ENCODE results near the gene UNC5B. TPM values are rescaled to one million over a fixed set of nuclear protein-coding genes. Genes with fewer than 3 reads are reported as not detected.

The UNC5B gene
- total RNA-seq, 2 donors from 2014 or later, result not detected

DNA sequence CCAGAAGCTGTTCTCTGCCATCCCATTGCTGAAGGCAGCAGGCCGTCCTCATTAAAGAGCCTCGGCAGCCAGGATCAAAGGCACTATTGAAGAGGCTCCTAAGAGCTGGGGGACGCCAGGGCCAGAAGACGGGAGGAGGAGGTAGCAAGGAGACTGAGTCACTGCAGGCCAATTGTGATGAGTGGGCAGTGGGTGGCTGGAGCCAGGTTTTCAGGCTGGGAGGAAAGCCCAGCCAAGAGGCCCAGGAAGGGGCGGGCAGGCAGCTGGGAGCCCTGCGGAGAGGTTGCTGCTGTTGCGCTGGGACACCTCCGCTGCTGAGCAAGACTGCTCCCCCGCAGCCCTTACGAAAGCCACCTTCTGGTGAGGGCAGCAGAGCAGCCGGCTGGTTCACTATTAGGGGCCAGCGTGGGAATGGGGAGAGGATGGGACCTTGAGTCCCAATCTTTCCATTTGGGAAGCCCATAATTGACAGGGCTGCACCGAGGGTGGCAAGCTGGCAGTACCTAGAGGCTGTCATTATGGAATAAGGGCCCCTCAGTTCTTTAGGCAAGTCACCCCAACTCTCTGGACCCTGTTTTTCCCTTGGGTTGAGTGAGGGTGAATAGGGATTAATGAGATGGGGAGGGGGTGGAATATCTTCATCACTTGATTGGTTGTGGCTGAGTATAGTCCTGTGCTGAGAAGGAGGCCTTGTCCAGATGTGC, 48.4 kb downstream of the UNC5B start:
- no peaks in the 10 kb centered on the region for H3K9me3 ChIP-seq (ENCODE audit: control insufficient read depth, low read length, poor library complexity, severe bottlenecking)
- Mint-ChIP-seq H3K4me1 (no peaks in the 10 kb centered on the region), H3K4me3 (no peak overlapping the region), H3K27me3 (peaks cover 34% of the 10 kb centered on the region), H3K36me3 (ENCODE audit: low read depth) (no peaks in the 10 kb centered on the region), H3K27ac (no peak overlapping the region)
- ATAC-seq, result no peak
- DNase-seq, result no peak

DNA sequence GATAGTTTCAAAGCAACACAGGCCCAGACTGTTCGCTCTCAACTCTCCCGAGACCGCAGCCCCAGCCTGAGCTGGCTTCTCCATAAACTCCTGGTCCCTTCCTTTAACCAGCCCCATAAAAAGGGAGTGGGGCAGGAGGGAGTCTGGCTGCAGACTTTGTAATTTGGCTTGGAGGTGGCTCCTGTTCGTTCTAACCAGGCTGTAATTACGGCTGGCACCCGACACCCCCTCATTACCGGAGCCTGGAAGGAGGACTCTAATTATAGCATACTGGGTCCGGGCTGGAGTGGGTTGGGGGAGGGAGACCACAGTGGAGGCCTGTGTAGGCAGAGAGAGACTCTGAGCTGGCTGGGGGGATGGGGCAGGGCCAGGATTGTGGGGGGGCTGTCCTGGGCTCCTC, 49.7 kb downstream of the UNC5B start:
- H3K4me1 Mint-ChIP-seq, result no peaks in the 10 kb centered on the region
- no peaks in the 10 kb centered on the region for H3K9me3 ChIP-seq (ENCODE audit: control insufficient read depth, low read length, poor library complexity, severe bottlenecking)
- no peaks in the 10 kb centered on the region for H3K36me3 Mint-ChIP-seq (ENCODE audit: low read depth)
- no peak overlapping the region for H3K27ac Mint-ChIP-seq
- DNase-seq (no peak), ATAC-seq (no peak)
- H3K27me3 Mint-ChIP-seq, result peaks cover 21% of the 10 kb centered on the region
- H3K4me3 Mint-ChIP-seq, result no peak overlapping the region

DNA sequence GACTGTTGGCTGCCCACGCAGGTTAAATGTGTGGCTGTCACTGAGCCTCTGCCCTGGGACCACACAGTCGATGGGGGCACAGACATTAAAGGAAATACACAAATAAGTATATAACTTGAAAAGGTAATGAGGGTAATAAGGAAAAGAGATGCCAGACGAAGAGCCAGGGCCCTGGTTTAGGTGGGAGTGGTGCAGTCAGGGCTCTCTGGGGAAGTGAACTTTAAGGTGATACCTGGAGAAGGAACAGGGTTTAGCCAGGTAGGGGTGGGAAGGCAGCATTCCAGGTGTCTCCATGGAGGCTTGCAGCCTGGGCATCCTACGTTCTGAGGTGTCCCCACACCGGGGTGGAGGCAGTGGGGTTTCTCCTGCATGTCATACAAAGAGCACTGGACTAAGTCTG, 50.4 kb downstream of the UNC5B start:
- Mint-ChIP-seq H3K4me3 (no peak overlapping the region), H3K27ac (no peak overlapping the region), H3K36me3 (ENCODE audit: low read depth) (no peaks in the 10 kb centered on the region), H3K4me1 (no peaks in the 10 kb centered on the region), H3K27me3 (peaks cover 14% of the 10 kb centered on the region)
- DNase-seq, result no peak
- H3K9me3 ChIP-seq (ENCODE audit: control insufficient read depth, low read length, poor library complexity, severe bottlenecking), result no peaks in the 10 kb centered on the region
- no peak for ATAC-seq

DNA sequence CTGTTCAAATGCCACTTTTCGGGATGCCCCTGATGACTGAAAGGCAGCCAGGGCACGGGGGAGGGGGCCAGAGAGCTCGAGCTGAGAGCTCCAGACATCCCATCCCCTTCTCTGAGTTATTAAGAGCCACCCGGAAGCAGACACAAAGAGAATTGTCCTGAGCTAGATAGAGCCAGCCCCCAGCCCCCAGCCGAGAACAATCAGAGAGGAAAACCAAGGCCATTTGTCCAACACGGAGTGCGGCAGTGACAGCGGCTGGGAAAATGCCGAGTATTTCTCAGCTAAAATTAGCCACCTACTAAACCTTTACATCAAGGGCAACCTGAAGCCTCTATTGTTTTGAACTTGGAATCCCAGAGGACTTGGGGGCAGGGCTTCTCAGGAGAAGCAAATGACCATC, 51.0 kb downstream of the UNC5B start:
- ATAC-seq (no peak), DNase-seq (no peak)
- Mint-ChIP-seq H3K27me3 (peaks cover 12% of the 10 kb centered on the region), H3K36me3 (ENCODE audit: low read depth) (no peaks in the 10 kb centered on the region), H3K27ac (no peak overlapping the region), H3K4me1 (peaks cover 2% of the 10 kb centered on the region), H3K4me3 (no peak overlapping the region)
- H3K9me3 ChIP-seq (ENCODE audit: control insufficient read depth, low read length, poor library complexity, severe bottlenecking), result no peaks in the 10 kb centered on the region

DNA sequence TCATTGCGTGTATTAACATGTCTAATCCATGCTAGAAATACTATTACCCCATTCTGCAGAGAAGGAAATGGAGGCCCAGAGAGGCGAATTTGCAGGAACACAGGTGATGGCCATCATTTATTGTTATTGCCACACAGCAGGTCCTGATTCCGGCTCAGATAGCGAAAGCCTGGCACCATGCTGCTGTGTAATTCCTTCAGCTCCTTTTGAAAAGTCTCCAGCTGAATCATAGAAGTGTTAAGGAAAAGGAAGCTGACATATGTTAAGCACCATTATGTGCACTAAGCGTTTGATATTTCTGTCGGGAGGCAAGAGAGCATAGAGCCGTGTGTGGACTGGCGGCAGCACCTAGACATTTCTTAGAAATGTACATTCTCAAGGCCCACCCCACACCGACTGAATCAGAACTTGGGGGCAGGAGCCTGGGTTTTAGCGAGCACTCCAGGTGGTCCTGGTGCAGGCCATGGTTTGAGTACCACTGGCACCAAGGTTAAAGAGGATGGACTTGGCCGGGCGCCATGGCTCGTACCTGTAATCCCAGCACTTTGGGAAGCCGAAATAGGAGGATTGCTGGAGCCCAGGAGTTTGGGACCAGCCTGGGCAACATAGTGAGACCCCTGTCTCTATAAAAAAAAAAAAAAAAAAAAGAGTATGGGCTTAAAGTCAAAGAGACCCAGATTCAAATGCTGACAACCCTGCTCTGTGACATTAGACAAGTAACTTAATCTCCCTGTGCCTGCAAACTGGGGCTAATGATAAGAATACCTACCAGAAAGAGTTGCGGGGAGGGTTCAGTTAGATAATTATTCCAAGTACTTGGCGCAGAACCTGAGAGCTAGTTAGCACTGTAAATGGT, 52.2 kb downstream of the UNC5B start:
- ATAC-seq, result no peak
- peaks cover 9% of the 10 kb centered on the region for H3K27me3 Mint-ChIP-seq

DNA sequence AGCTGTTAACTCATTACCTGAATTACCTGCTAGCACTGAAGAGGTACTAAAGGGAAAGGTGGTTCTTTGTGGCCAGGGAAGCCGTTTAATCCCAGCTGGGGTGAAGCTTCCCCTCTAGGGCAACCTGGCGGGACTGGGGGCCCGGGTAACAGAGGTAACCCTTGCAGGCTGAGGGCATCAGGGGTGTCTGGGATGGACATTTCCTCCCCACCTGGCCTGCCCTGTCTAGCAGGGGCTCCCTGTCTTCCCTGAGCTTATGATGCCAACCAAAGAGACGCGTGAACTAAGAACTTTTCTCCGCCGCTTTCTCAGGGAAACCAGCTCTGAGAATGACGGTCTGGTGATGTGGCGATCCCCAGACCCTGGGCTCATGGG, 52.8 kb downstream of the UNC5B start:
- peaks cover 4% of the 10 kb centered on the region for H3K4me1 Mint-ChIP-seq

More for the DNA sequence above, 52.2 kb downstream of the UNC5B start:
- H3K9me3 ChIP-seq (ENCODE audit: control insufficient read depth, low read length, poor library complexity, severe bottlenecking), result no peaks in the 10 kb centered on the region
- Mint-ChIP-seq H3K4me1 (peaks cover 3% of the 10 kb centered on the region), H3K4me3 (no peak overlapping the region), H3K27ac (no peak overlapping the region), H3K36me3 (ENCODE audit: low read depth) (no peaks in the 10 kb centered on the region)
- no peak for DNase-seq

DNA sequence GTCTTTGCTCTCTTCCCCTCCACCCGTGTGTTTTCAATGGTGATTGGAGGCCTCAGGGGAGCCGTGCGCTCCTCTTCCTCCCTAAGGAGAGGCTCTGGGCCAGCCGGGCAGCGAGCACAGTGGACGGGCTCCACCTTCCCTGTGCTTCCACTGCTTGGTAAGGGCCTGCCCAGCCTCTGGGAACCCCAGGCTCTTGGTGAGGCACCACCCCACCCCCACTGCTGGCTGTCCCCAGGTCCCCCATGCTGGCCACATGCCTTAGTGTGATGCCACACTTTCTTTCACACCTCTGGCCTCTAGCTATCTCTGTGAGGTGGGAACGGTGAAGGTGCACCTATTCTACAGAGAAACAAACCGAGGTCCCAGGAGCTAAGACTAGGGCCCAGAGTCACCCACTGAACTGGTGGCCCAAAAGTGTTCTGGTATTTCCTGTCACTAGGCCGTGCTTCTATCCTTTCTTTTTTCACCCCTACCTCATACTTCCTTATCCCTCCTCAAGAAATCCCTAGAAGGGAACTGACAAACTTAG, 53.3 kb downstream of the UNC5B start:
- ATAC-seq (no peak), DNase-seq (no peak)
- Mint-ChIP-seq H3K36me3 (ENCODE audit: low read depth) (no peaks in the 10 kb centered on the region), H3K27me3 (peaks cover 9% of the 10 kb centered on the region), H3K4me1 (peaks cover 7% of the 10 kb centered on the region), H3K27ac (no peak overlapping the region), H3K4me3 (no peak overlapping the region)
- H3K9me3 ChIP-seq (ENCODE audit: control insufficient read depth, low read length, poor library complexity, severe bottlenecking), result no peaks in the 10 kb centered on the region

More for the DNA sequence above, 52.8 kb downstream of the UNC5B start:
- H3K27me3 Mint-ChIP-seq, result peaks cover 9% of the 10 kb centered on the region
- H3K9me3 ChIP-seq (ENCODE audit: control insufficient read depth, low read length, poor library complexity, severe bottlenecking), result no peaks in the 10 kb centered on the region
- no peak overlapping the region for H3K4me3 Mint-ChIP-seq
- no peak overlapping the region for H3K27ac Mint-ChIP-seq
- DNase-seq (no peak), ATAC-seq (no peak)
- no peaks in the 10 kb centered on the region for H3K36me3 Mint-ChIP-seq (ENCODE audit: low read depth)

DNA sequence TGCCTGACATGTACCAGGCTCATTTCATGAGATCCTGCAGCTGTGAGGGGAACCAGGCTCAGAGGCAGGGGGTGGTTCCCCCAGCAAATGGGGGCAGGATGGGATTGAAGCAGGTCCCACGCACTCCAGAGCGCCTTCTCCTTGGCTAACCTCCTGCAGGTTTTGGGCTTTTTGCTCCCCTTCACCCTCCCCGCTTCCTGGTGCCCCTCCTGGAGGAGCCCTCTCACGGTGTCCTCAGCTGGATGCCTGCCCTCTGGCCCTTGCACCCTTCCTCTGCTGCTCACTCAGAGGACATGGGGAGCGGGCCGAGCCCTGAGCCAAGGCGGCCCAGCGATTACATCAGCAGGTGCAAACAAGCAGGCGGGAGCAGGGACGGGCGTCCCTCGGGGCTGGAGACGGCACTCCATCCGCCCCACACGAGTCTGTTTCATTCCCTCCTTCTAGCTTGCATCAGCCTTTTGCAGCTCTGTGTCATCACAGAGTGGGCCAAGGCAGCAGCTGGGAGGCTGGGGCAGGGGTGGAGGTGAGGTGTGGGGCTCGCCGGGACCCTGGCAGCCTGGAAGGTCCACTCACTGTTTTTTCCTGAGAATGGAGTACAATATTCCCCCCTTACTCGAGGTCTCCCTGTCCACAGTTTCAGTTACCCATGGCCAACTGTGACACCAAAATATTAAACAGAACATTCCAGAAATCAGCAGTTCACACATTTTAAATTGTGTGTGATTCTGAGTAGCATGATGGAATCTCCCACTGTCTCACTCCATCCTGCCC, 54.0 kb downstream of the UNC5B start:
- no peak for ATAC-seq
- Mint-ChIP-seq H3K4me3 (no peak overlapping the region), H3K4me1 (peaks cover 7% of the 10 kb centered on the region), H3K36me3 (ENCODE audit: low read depth) (no peaks in the 10 kb centered on the region), H3K27ac (no peak overlapping the region), H3K27me3 (peaks cover 9% of the 10 kb centered on the region)
- no peaks in the 10 kb centered on the region for H3K9me3 ChIP-seq (ENCODE audit: control insufficient read depth, low read length, poor library complexity, severe bottlenecking)
- DNase-seq, result no peak

DNA sequence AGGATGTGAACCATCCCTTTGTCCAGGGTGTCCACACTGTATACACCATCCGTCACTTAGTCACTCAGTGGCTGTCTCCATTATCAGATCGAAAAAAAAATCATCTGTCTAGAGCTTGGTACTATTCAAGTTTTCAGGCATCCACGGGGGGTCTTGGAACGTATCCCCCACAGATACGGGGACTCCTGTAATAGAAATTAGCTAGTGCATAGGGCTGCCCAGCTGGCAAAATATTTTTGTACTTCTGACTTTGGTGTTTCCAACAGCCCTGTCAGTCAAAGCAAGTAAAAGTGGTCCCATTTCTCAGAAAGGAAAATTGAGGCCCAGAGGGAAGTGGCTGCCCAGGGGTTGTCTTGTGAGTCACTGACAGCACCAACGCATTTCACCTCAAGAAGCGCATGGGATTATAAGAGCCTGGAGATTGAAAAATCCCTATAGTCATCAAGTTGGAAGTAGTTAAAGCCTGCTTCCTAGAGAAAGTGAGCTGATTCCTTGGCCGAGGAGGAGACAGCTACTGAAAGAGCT, 54.6 kb downstream of the UNC5B start:
- no peaks in the 10 kb centered on the region for H3K9me3 ChIP-seq (ENCODE audit: control insufficient read depth, low read length, poor library complexity, severe bottlenecking)
- ATAC-seq, result no peak
- no peak overlapping the region for H3K27ac Mint-ChIP-seq
- H3K27me3 Mint-ChIP-seq, result peaks cover 9% of the 10 kb centered on the region
- H3K4me1 Mint-ChIP-seq, result peaks cover 7% of the 10 kb centered on the region
- H3K36me3 Mint-ChIP-seq (ENCODE audit: low read depth), result no peaks in the 10 kb centered on the region
- no peak overlapping the region for H3K4me3 Mint-ChIP-seq
- DNase-seq, result no peak

DNA sequence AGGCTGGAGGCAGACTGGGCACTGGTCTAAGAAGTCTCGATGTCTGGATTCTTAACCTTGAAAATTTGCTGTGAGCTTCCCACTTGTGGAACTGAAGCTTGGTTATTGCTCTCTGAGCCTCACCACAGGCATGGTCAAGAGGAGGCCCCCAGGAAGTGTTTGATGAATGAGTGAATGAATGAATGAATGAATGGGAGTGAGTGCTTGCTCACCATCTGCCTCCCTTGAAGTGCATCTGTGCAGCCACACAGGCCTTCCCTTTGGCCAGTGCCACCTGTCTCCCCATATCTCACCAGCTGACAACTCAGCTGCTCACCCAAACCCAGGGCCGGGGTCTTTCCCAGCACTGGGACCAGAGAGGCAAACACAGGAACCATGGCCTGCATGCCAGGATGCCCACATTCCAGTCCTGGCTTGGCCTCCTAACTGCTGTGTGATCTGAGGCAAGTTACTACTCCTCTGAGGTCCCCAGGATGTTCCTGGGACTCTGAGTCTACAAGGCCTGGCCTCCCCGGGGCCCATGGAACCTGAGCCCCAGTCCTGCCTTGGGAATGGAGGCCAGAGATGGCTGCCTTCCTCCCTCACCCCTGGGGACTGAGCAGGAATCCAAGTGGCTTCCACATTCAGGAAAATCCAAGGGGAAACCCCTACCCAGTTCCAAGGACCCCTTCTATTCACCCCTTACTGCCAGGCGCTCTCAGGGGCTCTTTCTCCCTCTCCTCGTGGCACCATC, 55.3 kb downstream of the UNC5B start:
- no peaks in the 10 kb centered on the region for H3K9me3 ChIP-seq (ENCODE audit: control insufficient read depth, low read length, poor library complexity, severe bottlenecking)
- Mint-ChIP-seq H3K4me1 (peaks cover 7% of the 10 kb centered on the region), H3K27ac (no peak overlapping the region), H3K4me3 (no peak overlapping the region), H3K27me3 (peaks cover 9% of the 10 kb centered on the region), H3K36me3 (ENCODE audit: low read depth) (no peaks in the 10 kb centered on the region)
- ATAC-seq, result no peak
- no peak for DNase-seq

DNA sequence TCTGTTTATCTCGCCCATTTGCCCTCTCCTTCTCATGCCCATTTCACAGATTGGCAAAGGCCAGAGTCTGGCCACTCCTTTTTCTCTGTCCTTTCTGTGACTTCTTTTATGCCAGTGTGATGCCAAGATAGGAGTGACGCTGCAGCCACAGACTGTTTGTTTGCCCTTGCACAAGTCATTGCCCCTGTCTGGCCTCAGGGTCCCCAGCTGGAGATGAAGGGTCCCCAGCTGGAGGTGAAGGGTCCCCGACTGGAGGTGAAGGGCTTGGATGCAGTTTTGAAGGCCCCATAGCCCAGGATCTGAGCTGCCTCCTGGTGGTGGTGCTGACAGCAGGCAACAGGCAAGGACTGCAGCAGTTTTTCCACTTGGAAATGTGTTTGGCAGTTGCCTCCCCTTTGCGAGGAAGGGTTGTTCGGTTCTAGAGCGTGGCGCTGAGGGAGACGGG, 55.9 kb downstream of the UNC5B start:
- no peak overlapping the region for H3K27ac Mint-ChIP-seq
- DNase-seq (no peak), ATAC-seq (no peak)
- H3K4me3 Mint-ChIP-seq, result no peak overlapping the region
- H3K36me3 Mint-ChIP-seq (ENCODE audit: low read depth), result no peaks in the 10 kb centered on the region
- H3K27me3 Mint-ChIP-seq, result peaks cover 9% of the 10 kb centered on the region
- H3K9me3 ChIP-seq (ENCODE audit: control insufficient read depth, low read length, poor library complexity, severe bottlenecking), result no peaks in the 10 kb centered on the region
- peaks cover 7% of the 10 kb centered on the region for H3K4me1 Mint-ChIP-seq

DNA sequence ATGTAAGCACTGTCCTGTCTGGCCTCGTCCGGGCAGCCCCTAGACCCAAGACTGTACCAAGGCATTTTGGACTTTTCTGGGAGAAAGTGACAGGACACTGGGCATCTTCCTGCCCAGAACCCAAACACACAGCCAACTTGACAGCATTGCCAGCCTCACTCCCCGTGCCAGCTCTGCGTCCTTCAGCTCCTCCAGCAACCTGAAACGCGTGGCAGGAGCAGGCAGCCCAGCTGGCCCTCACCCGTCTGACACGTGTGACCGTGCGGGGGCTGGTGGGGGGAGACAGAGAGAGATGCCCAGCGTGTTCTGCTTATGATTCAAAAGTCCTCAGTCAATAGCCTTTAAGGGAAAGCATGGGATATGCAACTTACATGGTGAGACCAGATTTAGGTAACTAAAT, 56.4 kb downstream of the UNC5B start:
- no peaks in the 10 kb centered on the region for H3K9me3 ChIP-seq (ENCODE audit: control insufficient read depth, low read length, poor library complexity, severe bottlenecking)
- Mint-ChIP-seq H3K36me3 (ENCODE audit: low read depth) (no peaks in the 10 kb centered on the region), H3K4me3 (no peak overlapping the region), H3K4me1 (peaks cover 7% of the 10 kb centered on the region), H3K27me3 (peaks cover 9% of the 10 kb centered on the region), H3K27ac (no peak overlapping the region)
- no peak for DNase-seq
- ATAC-seq, result no peak

Measured in T-helper 17 cell (primary cell).